GM23338 (cell line): ENCODE data around the gene WDR75. TPM values are rescaled to one million over a fixed set of nuclear protein-coding genes. Genes with fewer than 3 reads are reported as not detected.
A peak's percentile ranks its signal among the peaks of the same experiment; 100 is the strongest.

Experiments
- ATAC-seq: fragments of 200-7000 bp; cut with Tn5 transposase; 3 replicates; pipeline ENCODE4 v1.9.1; 2020
- DNase-seq: peaks from one replicate; pipeline ENCODE4 v3.0.0-alpha.2; 2015; ENCODE audit warnings: low spot score
- H2AFZ ChIP-seq: fragments of 200-600 bp; sonication (generic); 2 replicates; pipeline ENCODE4 v1.8.0; 2016; ENCODE audit warnings: antibody characterized with exemption, mild to moderate bottlenecking, moderate library complexity
- H3F3A ChIP-seq: fragments of 200-600 bp; sonication (generic); replicated peaks from 2 replicates; pipeline ENCODE4 v1.8.0; 2017; ENCODE audit warnings: antibody characterized with exemption, mixed run types, low read depth
- H3K27ac ChIP-seq: fragments of 200-600 bp; sonication (generic); 2 replicates; pipeline ENCODE4 v1.6.1; 2016; ENCODE audit warnings: low read depth
- H3K27me3 ChIP-seq: fragments of 200-600 bp; sonication (generic); 2 replicates; pipeline ENCODE4 v1.8.0; 2016; ENCODE audit warnings: mild to moderate bottlenecking, mixed run types, moderate library complexity; ENCODE audit not compliant: insufficient read depth
- H3K36me3 ChIP-seq: fragments of 200-600 bp; sonication (generic); 2 replicates; pipeline ENCODE4 v1.8.0; 2016; ENCODE audit warnings: mild to moderate bottlenecking; ENCODE audit not compliant: insufficient read depth
- H3K4me1 ChIP-seq: fragments of 200-600 bp; sonication (generic); 2 replicates; pipeline ENCODE4 v1.8.0; 2016; ENCODE audit warnings: mild to moderate bottlenecking, moderate library complexity; ENCODE audit not compliant: insufficient read depth
- H3K4me2 ChIP-seq: fragments of 200-600 bp; sonication (generic); 2 replicates; pipeline ENCODE4 v1.7.1; 2017; ENCODE audit warnings: mixed run types
- H3K4me3 ChIP-seq: fragments of 200-600 bp; sonication (generic); 2 replicates; pipeline ENCODE4 v1.6.1; 2016; ENCODE audit warnings: mixed run types
- H3K79me2 ChIP-seq: fragments of 200-600 bp; sonication (generic); replicated peaks from 2 replicates; pipeline ENCODE4 v1.8.0; 2017; ENCODE audit warnings: mild to moderate bottlenecking; ENCODE audit not compliant: insufficient read depth
- H3K9me2 ChIP-seq: fragments of 200-600 bp; sonication (generic); 2 replicates; pipeline ENCODE4 v1.8.0; 2017; ENCODE audit not compliant: insufficient read depth
- H4K20me1 ChIP-seq: fragments of 200-600 bp; sonication (generic); replicated peaks from 2 replicates; pipeline ENCODE4 v1.8.0; 2017; ENCODE audit warnings: mild to moderate bottlenecking; ENCODE audit not compliant: insufficient read depth
- H3K27ac Mint-ChIP-seq: 2 replicates; pipeline ENCODE4 v1.8.0; 2020; ENCODE audit warnings: inconsistent platforms, mild to moderate bottlenecking, moderate library complexity, mixed read lengths
- H3K27me3 Mint-ChIP-seq: 3 replicates; pipeline ENCODE4 v1.8.0; 2022; ENCODE audit warnings: low read depth, mild to moderate bottlenecking, moderate library complexity, mixed read lengths, inconsistent platforms; ENCODE audit not compliant: insufficient read depth, poor library complexity
- H3K36me3 Mint-ChIP-seq: 3 replicates; pipeline ENCODE4 v1.8.0; 2021; ENCODE audit warnings: low read depth, mild to moderate bottlenecking, inconsistent platforms, moderate library complexity, mixed read lengths
- H3K4me1 Mint-ChIP-seq: 3 replicates; pipeline ENCODE4 v1.8.0; 2020; ENCODE audit warnings: mild to moderate bottlenecking, inconsistent platforms, mixed read lengths
- H3K4me3 Mint-ChIP-seq: 3 replicates; pipeline ENCODE4 v1.8.0; 2021; ENCODE audit warnings: moderate library complexity, mild to moderate bottlenecking, inconsistent platforms, mixed read lengths
- H3K9me3 Mint-ChIP-seq: 3 replicates; pipeline ENCODE4 v1.8.0; 2020; ENCODE audit warnings: moderate library complexity, mild to moderate bottlenecking, inconsistent platforms, mixed read lengths
- CREB1 ChIP-seq: fragments of 250-450 bp; sonication (Bioruptor Pico); IDR thresholded peaks from 2 replicates; pipeline ENCODE4 v1.5.0; 2020; ENCODE audit warnings: low read depth, mild to moderate bottlenecking, moderate library complexity
- EZH2 ChIP-seq: fragments of 200-600 bp; sonication (generic); IDR thresholded peaks from one replicate; pipeline ENCODE4 v1.8.0; 2017; ENCODE audit warnings: antibody characterized with exemption, mild to moderate bottlenecking, low read depth; ENCODE audit not compliant: unreplicated experiment
- EZH2phosphoT487 ChIP-seq: fragments of 200-600 bp; sonication (generic); IDR thresholded peaks from one replicate; pipeline ENCODE4 v1.8.1; 2018; ENCODE audit warnings: antibody characterized with exemption; ENCODE audit not compliant: unreplicated experiment
- JUNB ChIP-seq: IDR thresholded peaks from one replicate; pipeline ENCODE4 v1.6.1; 2016; ENCODE audit warnings: antibody characterized with exemption; ENCODE audit not compliant: unreplicated experiment
- NANOG ChIP-seq: IDR thresholded peaks from 2 replicates; pipeline ENCODE4 v1.6.1; 2016; ENCODE audit warnings: antibody characterized with exemption, borderline replicate concordance
- POLR2AphosphoS5 ChIP-seq: IDR thresholded peaks from 2 replicates; pipeline ENCODE4 v1.6.1; 2016; ENCODE audit warnings: antibody characterized with exemption, low read depth
- STAT1 ChIP-seq: IDR thresholded peaks from one replicate; pipeline ENCODE4 v1.6.1; 2016; ENCODE audit warnings: antibody characterized with exemption; ENCODE audit not compliant: unreplicated experiment
- ZNF114 ChIP-seq: fragments of 250-450 bp; sonication (Bioruptor Pico); IDR thresholded peaks from 2 replicates; pipeline ENCODE4 v1.5.0; 2020; ENCODE audit warnings: mild to moderate bottlenecking, moderate library complexity
- ZNF331 ChIP-seq: fragments of 250-450 bp; sonication (Bioruptor Pico); IDR thresholded peaks from 2 replicates; pipeline ENCODE4 v1.5.0; 2020; ENCODE audit warnings: low read depth, mild to moderate bottlenecking, moderate library complexity
- polyA plus RNA-seq: library from polyadenylated mRNA; unstranded; fragments of >200 nt; fragmentation: Nextera tagmentation; extraction: Ambion mirVana; gene quantifications from 2 replicates; pipeline ENCODE4 v1.2.1, GENCODE V29; 2016
- total RNA-seq: library from RNA; depleted of rRNA; stranded (reverse); fragments of >200 nt; shearing (Covaris generic); gene quantifications from 2 replicates; pipeline ENCODE4 v1.2.3, GENCODE V29; 2014
- TF ChIP-seq, protein P1 (sequence below): IDR thresholded peaks from 2 replicates; pipeline ENCODE4 v1.6.1; 2016; ENCODE audit warnings: antibody characterized with exemption
- TF ChIP-seq, protein P2 (sequence below): fragments of 250-450 bp; sonication (Bioruptor Pico); IDR thresholded peaks from 2 replicates; pipeline ENCODE4 v1.5.0; 2020; ENCODE audit warnings: mild to moderate bottlenecking, moderate library complexity
- TF ChIP-seq, protein P3 (sequence below), 2 experiments: fragments of 200-600 bp in 1 of 2; sonication (generic) in 1 of 2; conservative IDR thresholded peaks; 2 replicates each; pipeline versions ENCODE4 v1.5.1 to v1.6.1; 2016 to 2017; ENCODE audit warnings: antibody characterized with exemption in 2 of 2, low read depth in 2 of 2, mild to moderate bottlenecking in 2 of 2, moderate library complexity in 1 of 2
- TF ChIP-seq, protein P4 (sequence below): IDR thresholded peaks from one replicate; pipeline ENCODE4 v1.6.1; 2018; ENCODE audit warnings: antibody characterized with exemption; ENCODE audit not compliant: unreplicated experiment

Gene WDR75
- total and polyA plus RNA-seq, 2 experiments from 2014 or later = 57.2 to 80.9 TPM

DNA sequence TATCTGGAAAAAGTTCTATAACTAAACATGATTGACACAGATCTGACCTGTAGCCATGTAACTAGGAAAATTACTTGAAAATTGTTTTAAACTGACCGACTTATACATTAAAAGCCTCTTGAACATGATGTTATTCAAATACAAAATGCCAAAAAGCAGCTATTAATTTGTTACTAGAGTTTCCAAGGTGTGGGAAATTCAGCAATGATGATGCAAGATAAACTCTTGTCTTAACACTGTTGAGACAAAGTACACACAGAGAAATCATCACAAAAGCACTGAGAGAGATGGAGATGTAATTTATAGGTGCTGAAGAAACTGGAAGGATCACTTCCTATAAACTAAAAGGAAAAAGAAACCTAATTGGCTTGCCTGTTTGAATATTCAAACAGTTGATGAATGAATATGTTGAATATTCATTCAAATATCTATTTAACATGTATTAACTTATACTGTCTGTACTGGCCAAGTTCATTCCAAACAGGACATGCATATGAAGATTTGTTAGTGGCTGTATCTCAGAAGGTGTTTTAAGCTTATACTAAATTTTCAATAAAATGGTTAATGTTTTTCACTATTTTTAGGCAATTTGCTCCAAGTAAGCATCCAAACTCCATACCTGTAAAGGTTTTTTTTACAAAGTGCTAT lies 34.6 kb upstream of the WDR75 start:
- H3K27me3 Mint-ChIP-seq = no peaks in the 10 kb centered on the region
- no peak for ATAC-seq
- Histone ChIP-seq H3K79me2 (no peaks in the 10 kb centered on the region), H3K4me2 (no peak overlapping the region), H3K9me2 (no peaks in the 10 kb centered on the region), H4K20me1 (no peaks in the 10 kb centered on the region), H3K27ac (no peak overlapping the region), H3K27me3 (no peaks in the 10 kb centered on the region), H3F3A (no peaks in the 10 kb centered on the region), H3K4me3 (no peak overlapping the region), H2AFZ (no peak overlapping the region), H3K36me3 (no peaks in the 10 kb centered on the region), H3K4me1 (peaks cover 10% of the 10 kb centered on the region; the same call in 1 of the 2 replicates)
- peaks cover 18% of the 10 kb centered on the region for H3K4me1 Mint-ChIP-seq
- no peak overlapping the region for H3K4me3 Mint-ChIP-seq
- no peaks in the 10 kb centered on the region for H3K9me3 Mint-ChIP-seq
- no peak for DNase-seq
- no peaks in the 10 kb centered on the region for H3K36me3 Mint-ChIP-seq
- peak overlapping the region; percentile 51 for H3K27ac Mint-ChIP-seq
- TF ChIP-seq POLR2AphosphoS5 (no peak), EZH2 (no peak), NANOG (no peak), STAT1 (no peak), ZNF331 (CRISPR knock-in tag) (no peak), CREB1 (CRISPR knock-in tag) (no peak), JUNB (no peak), ZNF114 (CRISPR knock-in tag) (no peak), EZH2phosphoT487 (no peak)
- TF ChIP-seq, protein P1, sequence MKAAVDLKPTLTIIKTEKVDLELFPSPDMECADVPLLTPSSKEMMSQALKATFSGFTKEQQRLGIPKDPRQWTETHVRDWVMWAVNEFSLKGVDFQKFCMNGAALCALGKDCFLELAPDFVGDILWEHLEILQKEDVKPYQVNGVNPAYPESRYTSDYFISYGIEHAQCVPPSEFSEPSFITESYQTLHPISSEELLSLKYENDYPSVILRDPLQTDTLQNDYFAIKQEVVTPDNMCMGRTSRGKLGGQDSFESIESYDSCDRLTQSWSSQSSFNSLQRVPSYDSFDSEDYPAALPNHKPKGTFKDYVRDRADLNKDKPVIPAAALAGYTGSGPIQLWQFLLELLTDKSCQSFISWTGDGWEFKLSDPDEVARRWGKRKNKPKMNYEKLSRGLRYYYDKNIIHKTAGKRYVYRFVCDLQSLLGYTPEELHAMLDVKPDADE = no peak
- TF ChIP-seq, protein P2, sequence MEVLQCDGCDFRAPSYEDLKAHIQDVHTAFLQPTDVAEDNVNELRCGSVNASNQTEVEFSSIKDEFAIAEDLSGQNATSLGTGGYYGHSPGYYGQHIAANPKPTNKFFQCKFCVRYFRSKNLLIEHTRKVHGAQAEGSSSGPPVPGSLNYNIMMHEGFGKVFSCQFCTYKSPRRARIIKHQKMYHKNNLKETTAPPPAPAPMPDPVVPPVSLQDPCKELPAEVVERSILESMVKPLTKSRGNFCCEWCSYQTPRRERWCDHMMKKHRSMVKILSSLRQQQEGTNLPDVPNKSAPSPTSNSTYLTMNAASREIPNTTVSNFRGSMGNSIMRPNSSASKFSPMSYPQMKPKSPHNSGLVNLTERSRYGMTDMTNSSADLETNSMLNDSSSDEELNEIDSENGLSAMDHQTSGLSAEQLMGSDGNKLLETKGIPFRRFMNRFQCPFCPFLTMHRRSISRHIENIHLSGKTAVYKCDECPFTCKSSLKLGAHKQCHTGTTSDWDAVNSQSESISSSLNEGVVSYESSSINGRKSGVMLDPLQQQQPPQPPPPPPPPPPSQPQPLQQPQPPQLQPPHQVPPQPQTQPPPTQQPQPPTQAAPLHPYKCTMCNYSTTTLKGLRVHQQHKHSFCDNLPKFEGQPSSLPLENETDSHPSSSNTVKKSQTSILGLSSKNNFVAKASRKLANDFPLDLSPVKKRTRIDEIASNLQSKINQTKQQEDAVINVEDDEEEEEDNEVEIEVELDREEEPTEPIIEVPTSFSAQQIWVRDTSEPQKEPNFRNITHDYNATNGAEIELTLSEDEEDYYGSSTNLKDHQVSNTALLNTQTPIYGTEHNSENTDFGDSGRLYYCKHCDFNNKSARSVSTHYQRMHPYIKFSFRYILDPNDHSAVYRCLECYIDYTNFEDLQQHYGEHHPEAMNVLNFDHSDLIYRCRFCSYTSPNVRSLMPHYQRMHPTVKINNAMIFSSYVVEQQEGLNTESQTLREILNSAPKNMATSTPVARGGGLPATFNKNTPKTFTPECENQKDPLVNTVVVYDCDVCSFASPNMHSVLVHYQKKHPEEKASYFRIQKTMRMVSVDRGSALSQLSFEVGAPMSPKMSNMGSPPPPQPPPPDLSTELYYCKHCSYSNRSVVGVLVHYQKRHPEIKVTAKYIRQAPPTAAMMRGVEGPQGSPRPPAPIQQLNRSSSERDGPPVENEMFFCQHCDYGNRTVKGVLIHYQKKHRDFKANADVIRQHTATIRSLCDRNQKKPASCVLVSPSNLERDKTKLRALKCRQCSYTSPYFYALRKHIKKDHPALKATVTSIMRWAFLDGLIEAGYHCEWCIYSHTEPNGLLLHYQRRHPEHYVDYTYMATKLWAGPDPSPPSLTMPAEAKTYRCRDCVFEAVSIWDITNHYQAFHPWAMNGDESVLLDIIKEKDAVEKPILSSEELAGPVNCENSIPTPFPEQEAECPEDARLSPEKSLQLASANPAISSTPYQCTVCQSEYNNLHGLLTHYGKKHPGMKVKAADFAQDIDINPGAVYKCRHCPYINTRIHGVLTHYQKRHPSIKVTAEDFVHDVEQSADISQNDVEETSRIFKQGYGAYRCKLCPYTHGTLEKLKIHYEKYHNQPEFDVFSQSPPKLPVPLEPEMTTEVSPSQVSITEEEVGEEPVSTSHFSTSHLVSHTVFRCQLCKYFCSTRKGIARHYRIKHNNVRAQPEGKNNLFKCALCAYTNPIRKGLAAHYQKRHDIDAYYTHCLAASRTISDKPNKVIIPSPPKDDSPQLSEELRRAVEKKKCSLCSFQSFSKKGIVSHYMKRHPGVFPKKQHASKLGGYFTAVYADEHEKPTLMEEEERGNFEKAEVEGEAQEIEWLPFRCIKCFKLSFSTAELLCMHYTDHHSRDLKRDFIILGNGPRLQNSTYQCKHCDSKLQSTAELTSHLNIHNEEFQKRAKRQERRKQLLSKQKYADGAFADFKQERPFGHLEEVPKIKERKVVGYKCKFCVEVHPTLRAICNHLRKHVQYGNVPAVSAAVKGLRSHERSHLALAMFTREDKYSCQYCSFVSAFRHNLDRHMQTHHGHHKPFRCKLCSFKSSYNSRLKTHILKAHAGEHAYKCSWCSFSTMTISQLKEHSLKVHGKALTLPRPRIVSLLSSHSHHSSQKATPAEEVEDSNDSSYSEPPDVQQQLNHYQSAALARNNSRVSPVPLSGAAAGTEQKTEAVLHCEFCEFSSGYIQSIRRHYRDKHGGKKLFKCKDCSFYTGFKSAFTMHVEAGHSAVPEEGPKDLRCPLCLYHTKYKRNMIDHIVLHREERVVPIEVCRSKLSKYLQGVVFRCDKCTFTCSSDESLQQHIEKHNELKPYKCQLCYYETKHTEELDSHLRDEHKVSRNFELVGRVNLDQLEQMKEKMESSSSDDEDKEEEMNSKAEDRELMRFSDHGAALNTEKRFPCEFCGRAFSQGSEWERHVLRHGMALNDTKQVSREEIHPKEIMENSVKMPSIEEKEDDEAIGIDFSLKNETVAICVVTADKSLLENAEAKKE = no peak
- TF ChIP-seq, protein P3, sequence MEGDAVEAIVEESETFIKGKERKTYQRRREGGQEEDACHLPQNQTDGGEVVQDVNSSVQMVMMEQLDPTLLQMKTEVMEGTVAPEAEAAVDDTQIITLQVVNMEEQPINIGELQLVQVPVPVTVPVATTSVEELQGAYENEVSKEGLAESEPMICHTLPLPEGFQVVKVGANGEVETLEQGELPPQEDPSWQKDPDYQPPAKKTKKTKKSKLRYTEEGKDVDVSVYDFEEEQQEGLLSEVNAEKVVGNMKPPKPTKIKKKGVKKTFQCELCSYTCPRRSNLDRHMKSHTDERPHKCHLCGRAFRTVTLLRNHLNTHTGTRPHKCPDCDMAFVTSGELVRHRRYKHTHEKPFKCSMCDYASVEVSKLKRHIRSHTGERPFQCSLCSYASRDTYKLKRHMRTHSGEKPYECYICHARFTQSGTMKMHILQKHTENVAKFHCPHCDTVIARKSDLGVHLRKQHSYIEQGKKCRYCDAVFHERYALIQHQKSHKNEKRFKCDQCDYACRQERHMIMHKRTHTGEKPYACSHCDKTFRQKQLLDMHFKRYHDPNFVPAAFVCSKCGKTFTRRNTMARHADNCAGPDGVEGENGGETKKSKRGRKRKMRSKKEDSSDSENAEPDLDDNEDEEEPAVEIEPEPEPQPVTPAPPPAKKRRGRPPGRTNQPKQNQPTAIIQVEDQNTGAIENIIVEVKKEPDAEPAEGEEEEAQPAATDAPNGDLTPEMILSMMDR (conservative IDR thresholded peaks at IDR 0.05; ENCODE audit: low read depth in 2 of 2) = no peak
- TF ChIP-seq, protein P4, sequence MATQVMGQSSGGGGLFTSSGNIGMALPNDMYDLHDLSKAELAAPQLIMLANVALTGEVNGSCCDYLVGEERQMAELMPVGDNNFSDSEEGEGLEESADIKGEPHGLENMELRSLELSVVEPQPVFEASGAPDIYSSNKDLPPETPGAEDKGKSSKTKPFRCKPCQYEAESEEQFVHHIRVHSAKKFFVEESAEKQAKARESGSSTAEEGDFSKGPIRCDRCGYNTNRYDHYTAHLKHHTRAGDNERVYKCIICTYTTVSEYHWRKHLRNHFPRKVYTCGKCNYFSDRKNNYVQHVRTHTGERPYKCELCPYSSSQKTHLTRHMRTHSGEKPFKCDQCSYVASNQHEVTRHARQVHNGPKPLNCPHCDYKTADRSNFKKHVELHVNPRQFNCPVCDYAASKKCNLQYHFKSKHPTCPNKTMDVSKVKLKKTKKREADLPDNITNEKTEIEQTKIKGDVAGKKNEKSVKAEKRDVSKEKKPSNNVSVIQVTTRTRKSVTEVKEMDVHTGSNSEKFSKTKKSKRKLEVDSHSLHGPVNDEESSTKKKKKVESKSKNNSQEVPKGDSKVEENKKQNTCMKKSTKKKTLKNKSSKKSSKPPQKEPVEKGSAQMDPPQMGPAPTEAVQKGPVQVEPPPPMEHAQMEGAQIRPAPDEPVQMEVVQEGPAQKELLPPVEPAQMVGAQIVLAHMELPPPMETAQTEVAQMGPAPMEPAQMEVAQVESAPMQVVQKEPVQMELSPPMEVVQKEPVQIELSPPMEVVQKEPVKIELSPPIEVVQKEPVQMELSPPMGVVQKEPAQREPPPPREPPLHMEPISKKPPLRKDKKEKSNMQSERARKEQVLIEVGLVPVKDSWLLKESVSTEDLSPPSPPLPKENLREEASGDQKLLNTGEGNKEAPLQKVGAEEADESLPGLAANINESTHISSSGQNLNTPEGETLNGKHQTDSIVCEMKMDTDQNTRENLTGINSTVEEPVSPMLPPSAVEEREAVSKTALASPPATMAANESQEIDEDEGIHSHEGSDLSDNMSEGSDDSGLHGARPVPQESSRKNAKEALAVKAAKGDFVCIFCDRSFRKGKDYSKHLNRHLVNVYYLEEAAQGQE = no peak
